ENCODE measurements around the gene TAS2R43.
"Not testable (repeated sequence)": the region's sequence is repeated elsewhere in the genome, so short reads cannot be mapped to it uniquely, and the experiment has no call there.

TAS2R43 gene

GRCh38 chr12:11059784-11060183 is 32.3 kb downstream of the TAS2R43 start:
- peak; percentile 53 for DNase-seq (ENCODE audit: low read depth)
- H3K4me3 ChIP-seq (ENCODE audit: low read depth, low read length): no peak overlapping the region
- TF ChIP-seq, protein P1, sequence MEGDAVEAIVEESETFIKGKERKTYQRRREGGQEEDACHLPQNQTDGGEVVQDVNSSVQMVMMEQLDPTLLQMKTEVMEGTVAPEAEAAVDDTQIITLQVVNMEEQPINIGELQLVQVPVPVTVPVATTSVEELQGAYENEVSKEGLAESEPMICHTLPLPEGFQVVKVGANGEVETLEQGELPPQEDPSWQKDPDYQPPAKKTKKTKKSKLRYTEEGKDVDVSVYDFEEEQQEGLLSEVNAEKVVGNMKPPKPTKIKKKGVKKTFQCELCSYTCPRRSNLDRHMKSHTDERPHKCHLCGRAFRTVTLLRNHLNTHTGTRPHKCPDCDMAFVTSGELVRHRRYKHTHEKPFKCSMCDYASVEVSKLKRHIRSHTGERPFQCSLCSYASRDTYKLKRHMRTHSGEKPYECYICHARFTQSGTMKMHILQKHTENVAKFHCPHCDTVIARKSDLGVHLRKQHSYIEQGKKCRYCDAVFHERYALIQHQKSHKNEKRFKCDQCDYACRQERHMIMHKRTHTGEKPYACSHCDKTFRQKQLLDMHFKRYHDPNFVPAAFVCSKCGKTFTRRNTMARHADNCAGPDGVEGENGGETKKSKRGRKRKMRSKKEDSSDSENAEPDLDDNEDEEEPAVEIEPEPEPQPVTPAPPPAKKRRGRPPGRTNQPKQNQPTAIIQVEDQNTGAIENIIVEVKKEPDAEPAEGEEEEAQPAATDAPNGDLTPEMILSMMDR (conservative IDR thresholded peaks at IDR 0.05; ENCODE audit: low read depth, low read length): no peak

DNA sequence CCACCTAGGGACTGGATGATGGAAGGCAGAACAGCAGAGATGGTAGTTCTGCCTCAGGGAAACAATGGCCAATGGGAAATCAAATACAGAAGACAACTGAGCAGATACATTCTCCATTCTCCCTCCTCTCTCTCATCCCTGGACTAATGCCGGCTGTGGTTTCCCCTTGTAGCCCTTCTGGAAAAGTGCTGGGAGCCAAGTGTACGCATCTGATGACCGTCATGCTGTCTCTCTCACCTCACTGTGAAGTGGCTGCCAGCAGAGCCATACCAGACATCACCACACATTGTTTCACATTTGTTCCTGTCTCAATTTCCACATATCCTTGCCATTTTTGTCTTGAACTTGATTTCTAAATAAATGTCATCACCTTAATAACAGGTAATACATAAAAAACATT is 33.1 kb downstream of the TAS2R43 start:
- TF ChIP-seq, protein P1 (conservative IDR thresholded peaks at IDR 0.05; ENCODE audit: low read depth, low read length): no peak
- no peak overlapping the region for H3K4me3 ChIP-seq (ENCODE audit: low read depth, low read length)
- no peak for DNase-seq (ENCODE audit: low read depth)

DNA sequence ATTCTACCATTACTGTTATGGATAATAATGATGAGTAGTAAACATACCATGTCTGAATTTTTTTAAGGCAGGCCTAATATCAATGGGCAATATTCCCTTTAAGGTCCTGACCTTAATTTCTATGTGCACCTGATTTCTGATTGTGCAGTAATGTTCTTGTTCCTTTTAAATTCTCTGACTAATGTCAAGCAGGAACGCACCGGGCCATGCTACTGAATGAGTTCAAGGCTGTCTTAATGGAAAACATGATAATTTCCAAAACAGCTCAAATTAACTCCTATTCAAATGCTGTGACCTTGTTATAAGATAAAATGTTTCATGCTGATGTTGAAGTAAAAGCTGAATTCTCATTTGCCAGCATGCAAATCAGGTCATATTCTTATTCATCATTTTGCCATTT is 36.8 kb downstream of the TAS2R43 start:
- H3K4me3 ChIP-seq (ENCODE audit: low read depth, low read length): no peak overlapping the region
- TF ChIP-seq, protein P1 (conservative IDR thresholded peaks at IDR 0.05; ENCODE audit: low read depth, low read length): no peak
- DNase-seq (ENCODE audit: low read depth): no peak

DNA sequence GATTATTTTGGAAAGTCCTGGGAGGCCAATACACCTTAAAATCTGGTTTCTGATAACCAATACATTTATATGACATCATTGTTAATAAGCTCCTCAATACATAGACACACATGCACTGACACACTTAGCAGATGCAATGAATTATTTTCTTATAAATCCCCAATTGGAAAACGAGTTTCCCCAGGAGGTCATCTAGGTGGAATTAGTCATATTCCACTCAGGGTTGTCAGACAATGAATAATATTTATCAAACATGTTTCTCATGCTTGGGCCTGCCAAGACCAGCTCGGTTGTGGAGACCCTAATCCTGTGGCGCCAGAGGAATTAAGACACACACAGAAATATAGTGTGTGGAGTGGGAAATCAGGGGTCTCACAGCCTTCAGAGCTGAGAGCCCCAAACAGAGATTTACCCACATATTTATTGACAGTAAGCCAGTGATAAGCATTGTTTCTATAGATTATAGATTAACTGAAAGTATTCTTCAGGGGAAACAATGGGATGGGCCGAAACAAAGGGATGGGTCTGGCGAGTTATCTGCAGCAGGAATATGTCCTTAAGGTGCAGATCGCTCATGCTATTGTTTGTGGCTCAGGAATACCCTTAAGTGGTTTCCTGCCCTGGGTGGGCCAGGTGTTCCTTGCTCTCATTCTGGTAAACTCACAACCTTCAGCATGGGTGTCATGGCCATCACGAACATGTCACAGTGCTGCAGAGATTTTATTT is 42.1 kb downstream of the TAS2R43 start:
- DNase-seq (ENCODE audit: low read depth); H3K4me3 ChIP-seq (ENCODE audit: low read depth, low read length): not testable (repeated sequence)

GRCh38 chr12:11041366-11041765 is 50.7 kb downstream of the TAS2R43 start:
- DNase-seq (ENCODE audit: low read depth): not testable (repeated sequence)

More at GRCh38 chr12:11041366-11041765, 50.7 kb downstream of the TAS2R43 start:
- H3K4me3 ChIP-seq (ENCODE audit: low read depth, low read length): not testable (repeated sequence)
